Neural cell (in vitro differentiated cells): Measurements from ENCODE around the gene SLK. TPM values are rescaled to one million over a fixed set of nuclear protein-coding genes. Genes with fewer than 3 reads are reported as not detected.
A peak's percentile ranks its signal among the peaks of the same experiment; 100 is the strongest.

Experiments
- H2AFZ ChIP-seq: fragments of 200-600, 300-800 bp; sonication (generic), shearing (Covaris generic); 2 replicates; pipeline ENCODE4 v1.6.0; 2014; ENCODE audit warnings: low read depth, mild to moderate bottlenecking, antibody characterized with exemption, low read length, moderate library complexity
- H3F3A ChIP-seq: fragments of 200-600 bp; shearing (Covaris generic); 2 replicates; pipeline ENCODE4 v1.6.1; 2016; ENCODE audit warnings: mild to moderate bottlenecking, moderate library complexity, mixed read lengths, antibody characterized with exemption, low read length; ENCODE audit not compliant: insufficient read depth, poor library complexity, severe bottlenecking
- H3K27ac ChIP-seq: fragments of 200-600, 300-800 bp; sonication (generic), shearing (Covaris generic); 2 replicates; pipeline ENCODE4 v1.5.1; 2014; ENCODE audit warnings: mild to moderate bottlenecking, low read length, moderate library complexity
- H3K27me3 ChIP-seq: fragments of 300-800, 200-600 bp; sonication (generic), shearing (Covaris generic); 2 replicates; pipeline ENCODE4 v1.6.0; 2014; ENCODE audit warnings: mild to moderate bottlenecking, low read depth, low read length, moderate library complexity; ENCODE audit not compliant: insufficient read depth
- H3K36me3 ChIP-seq: fragments of 300-800, 200-600 bp; sonication (generic), shearing (Covaris generic); 2 replicates; pipeline ENCODE4 v1.5.1; 2014; ENCODE audit warnings: mild to moderate bottlenecking, antibody characterized with exemption, low read length, moderate library complexity; ENCODE audit not compliant: insufficient read depth
- H3K4me2 ChIP-seq: fragments of 300-800, 200-600 bp; sonication (generic), shearing (Covaris generic); 2 replicates; pipeline ENCODE4 v1.6.0; 2014; ENCODE audit warnings: mild to moderate bottlenecking, low read length
- H3K4me3 ChIP-seq: fragments of 300-800, 200-600 bp; sonication (generic), shearing (Covaris generic); 2 replicates; pipeline ENCODE4 v1.5.1; 2014; ENCODE audit warnings: mild to moderate bottlenecking, low read length, moderate library complexity
- H3K79me2 ChIP-seq: fragments of 200-600 bp; shearing (Covaris generic); replicated peaks from 2 replicates; pipeline ENCODE4 v1.6.0; 2014; ENCODE audit warnings: mild to moderate bottlenecking, low read length, moderate library complexity; ENCODE audit not compliant: insufficient read depth
- H3K9ac ChIP-seq: fragments of 300-800, 200-600 bp; sonication (generic), shearing (Covaris generic); 2 replicates; pipeline ENCODE4 v1.6.1; 2016; ENCODE audit warnings: mild to moderate bottlenecking, low read length, mixed read lengths
- H3K9me2 ChIP-seq: fragments of 200-600 bp; shearing (Covaris generic); 2 replicates; pipeline ENCODE4 v1.6.1; 2016; ENCODE audit warnings: mild to moderate bottlenecking, low read length, mixed read lengths; ENCODE audit not compliant: insufficient read depth
- H3K9me3 ChIP-seq: fragments of 200-600, 300-800 bp; sonication (generic), shearing (Covaris generic); 2 replicates; pipeline ENCODE4 v1.6.1; 2016; ENCODE audit warnings: mild to moderate bottlenecking, mixed run types, low read length, moderate library complexity, mixed read lengths
- H4K20me1 ChIP-seq: fragments of 200-600 bp; shearing (Covaris generic); 2 replicates; pipeline ENCODE4 v1.6.1; 2016; ENCODE audit warnings: mild to moderate bottlenecking, mixed run types; ENCODE audit not compliant: insufficient read depth
- CTCF ChIP-seq: fragments of 450-650 bp; IDR thresholded peaks from 2 replicates; pipeline ENCODE4 v1.5.1; 2014; ENCODE audit warnings: antibody characterized with exemption, mild to moderate bottlenecking, moderate library complexity; ENCODE audit not compliant: poor library complexity, severe bottlenecking
- EP300 ChIP-seq: fragments of 450-650 bp; conservative IDR thresholded peaks from 2 replicates; pipeline ENCODE4 v1.6.1; 2014; ENCODE audit warnings: antibody characterized with exemption, mild to moderate bottlenecking, moderate library complexity; ENCODE audit not compliant: poor library complexity, severe bottlenecking
- EZH2 ChIP-seq: fragments of 200-600, 300-800 bp; shearing (Covaris generic), sonication (generic); IDR thresholded peaks from 2 replicates; pipeline ENCODE4 v1.6.1; 2014; ENCODE audit warnings: antibody characterized with exemption, low read length, borderline replicate concordance, mild to moderate bottlenecking; ENCODE audit not compliant: insufficient read depth, poor library complexity, severe bottlenecking
- MXI1 ChIP-seq: fragments of 450-650 bp; conservative IDR thresholded peaks from 2 replicates; pipeline ENCODE4 v1.6.1; 2014; ENCODE audit warnings: antibody characterized with exemption, mild to moderate bottlenecking; ENCODE audit not compliant: poor library complexity, severe bottlenecking
- POLR2AphosphoS5 ChIP-seq: IDR thresholded peaks from 2 replicates; pipeline ENCODE4 v1.6.1; 2012
- RAD21 ChIP-seq: fragments of 450-650 bp; conservative IDR thresholded peaks from 2 replicates; pipeline ENCODE4 v1.6.1; 2014; ENCODE audit warnings: antibody characterized with exemption, mild to moderate bottlenecking, moderate library complexity
- SMC3 ChIP-seq: fragments of 450-650 bp; conservative IDR thresholded peaks from 2 replicates; pipeline ENCODE4 v1.6.1; 2014; ENCODE audit warnings: antibody characterized with exemption, mild to moderate bottlenecking, moderate library complexity; ENCODE audit not compliant: poor library complexity
- TAF1 ChIP-seq: IDR thresholded peaks from 2 replicates; pipeline ENCODE4 v1.6.1; 2012; ENCODE audit warnings: low read depth
- polyA minus RNA-seq: library from RNA; depleted of rRNA, polyadenylated mRNA; stranded (reverse); fragments of >200 nt; gene quantifications from 2 replicates; pipeline ENCODE4 v1.2.3, GENCODE V29; 2014
- polyA plus RNA-seq: library from polyadenylated mRNA; depleted of rRNA; stranded (reverse); fragments of >200 nt; gene quantifications from 2 replicates; pipeline ENCODE4 v1.2.3, GENCODE V29; 2014
- TF ChIP-seq, protein P1 (sequence below): IDR thresholded peaks from 2 replicates; pipeline ENCODE4 v1.6.1; 2012; ENCODE audit warnings: borderline replicate concordance

The SLK gene
- polyA plus RNA-seq: 19.7 and 23.7 TPM in 2 replicates
- polyA minus RNA-seq: 58.9 TPM in 2 replicates

- Histone ChIP-seq H3K9ac (peak within 1 kb of the TSS; percentile 75), H3K79me2 (peaks cover 20% of the 10 kb centered on the region), H4K20me1 (no peaks in the 10 kb centered on the region), H3K9me2 (no peaks in the 10 kb centered on the region), H3K27me3 (no peaks in the 10 kb centered on the region), H3K27ac (peak within 1 kb of the TSS; percentile 57), H3K9me3 (no peaks in the 10 kb centered on the region), H2AFZ (peak within 1 kb of the TSS; percentile 91), H3K4me2 (peak within 1 kb of the TSS; percentile 94), H3K4me3 (peak within 1 kb of the TSS; percentile 90), H3K36me3 (no peaks in the 10 kb centered on the region), H3F3A (no peaks in the 10 kb centered on the region)
- TF ChIP-seq SMC3: peak; percentile 52
- TF ChIP-seq, protein P1, sequence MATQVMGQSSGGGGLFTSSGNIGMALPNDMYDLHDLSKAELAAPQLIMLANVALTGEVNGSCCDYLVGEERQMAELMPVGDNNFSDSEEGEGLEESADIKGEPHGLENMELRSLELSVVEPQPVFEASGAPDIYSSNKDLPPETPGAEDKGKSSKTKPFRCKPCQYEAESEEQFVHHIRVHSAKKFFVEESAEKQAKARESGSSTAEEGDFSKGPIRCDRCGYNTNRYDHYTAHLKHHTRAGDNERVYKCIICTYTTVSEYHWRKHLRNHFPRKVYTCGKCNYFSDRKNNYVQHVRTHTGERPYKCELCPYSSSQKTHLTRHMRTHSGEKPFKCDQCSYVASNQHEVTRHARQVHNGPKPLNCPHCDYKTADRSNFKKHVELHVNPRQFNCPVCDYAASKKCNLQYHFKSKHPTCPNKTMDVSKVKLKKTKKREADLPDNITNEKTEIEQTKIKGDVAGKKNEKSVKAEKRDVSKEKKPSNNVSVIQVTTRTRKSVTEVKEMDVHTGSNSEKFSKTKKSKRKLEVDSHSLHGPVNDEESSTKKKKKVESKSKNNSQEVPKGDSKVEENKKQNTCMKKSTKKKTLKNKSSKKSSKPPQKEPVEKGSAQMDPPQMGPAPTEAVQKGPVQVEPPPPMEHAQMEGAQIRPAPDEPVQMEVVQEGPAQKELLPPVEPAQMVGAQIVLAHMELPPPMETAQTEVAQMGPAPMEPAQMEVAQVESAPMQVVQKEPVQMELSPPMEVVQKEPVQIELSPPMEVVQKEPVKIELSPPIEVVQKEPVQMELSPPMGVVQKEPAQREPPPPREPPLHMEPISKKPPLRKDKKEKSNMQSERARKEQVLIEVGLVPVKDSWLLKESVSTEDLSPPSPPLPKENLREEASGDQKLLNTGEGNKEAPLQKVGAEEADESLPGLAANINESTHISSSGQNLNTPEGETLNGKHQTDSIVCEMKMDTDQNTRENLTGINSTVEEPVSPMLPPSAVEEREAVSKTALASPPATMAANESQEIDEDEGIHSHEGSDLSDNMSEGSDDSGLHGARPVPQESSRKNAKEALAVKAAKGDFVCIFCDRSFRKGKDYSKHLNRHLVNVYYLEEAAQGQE: no peak
- TF ChIP-seq MXI1: peak; percentile 64
- TF ChIP-seq CTCF: peak; percentile 38
- no peak for TF ChIP-seq TAF1
- no peak for TF ChIP-seq EZH2
- peak; percentile 38 for TF ChIP-seq RAD21
- peak; percentile 84 for TF ChIP-seq POLR2AphosphoS5
- TF ChIP-seq EP300: peak; percentile 52
Observed at GRCh38 chr10:103966671-103967447, at the start of gene SLK. Gene SLK (plus strand): TSS chr10:103967140. CDS start chr10:103967746, 606 bp downstream.

- no peaks in the 10 kb centered on the region for H3K27me3 ChIP-seq
- no peaks in the 10 kb centered on the region for H3K79me2 ChIP-seq
- no peaks in the 10 kb centered on the region for H4K20me1 ChIP-seq
- H3K27ac ChIP-seq: no peak overlapping the region
- no peaks in the 10 kb centered on the region for H3F3A ChIP-seq
- no peaks in the 10 kb centered on the region for H3K36me3 ChIP-seq
- H3K9ac ChIP-seq: peak overlapping the region; percentile 58
- peak; percentile 88 for TF ChIP-seq MXI1
- peak; percentile 26 for TF ChIP-seq RAD21
- TF ChIP-seq, protein P1: no peak
- TF ChIP-seq SMC3: peak; percentile 29
- no peak for TF ChIP-seq TAF1
- H3K9me3 ChIP-seq: no peaks in the 10 kb centered on the region
- H3K9me2 ChIP-seq: no peaks in the 10 kb centered on the region
- peak overlapping the region; percentile 93 for H2AFZ ChIP-seq
- H3K4me3 ChIP-seq: peak overlapping the region; percentile 77
- peak overlapping the region; percentile 75 for H3K4me2 ChIP-seq
Observed at GRCh38 chr10:103917302-103918052, 49.5 kb upstream of the SLK start.
